WTC11 (cell line): ENCODE results near the gene SIM1. TPM values are rescaled to one million over a fixed set of nuclear protein-coding genes. Genes with fewer than 3 reads are reported as not detected.

Experiments used
- ATAC-seq: fragments of 200-7000 bp; cut with Tn5 transposase; 2 replicates; pipeline ENCODE4 v1.10.0; 2021; ENCODE audit warnings: mild to moderate bottlenecking, moderate library complexity
- CTCF ChIA-PET: fragments of 300-600 bp; sonication (Branson Sonifier 250); formaldehyde crosslinking; loops from one replicate; lab custom pipeline; 2021; ENCODE audit warnings: antibody characterized with exemption; lab: Charles Lee
- POLR2A ChIA-PET: fragments of 350-600 bp; sonication (Branson Sonifier 250); formaldehyde crosslinking; loops from one replicate; lab custom pipeline; 2021; ENCODE audit warnings: antibody characterized with exemption; lab: Charles Lee
- DNase-seq: peaks from one replicate; pipeline ENCODE4 v3.0.0; 2021; ENCODE audit warnings: low spot score
- H3K27ac Mint-ChIP-seq: 2 replicates; pipeline ENCODE4 v1.8.0; 2021; ENCODE audit warnings: mixed read lengths
- H3K27me3 Mint-ChIP-seq: 2 replicates; pipeline ENCODE4 v1.8.0; 2021; ENCODE audit warnings: low read depth, mild to moderate bottlenecking, moderate library complexity, mixed read lengths
- H3K36me3 Mint-ChIP-seq: 2 replicates; pipeline ENCODE4 v1.8.0; 2021; ENCODE audit warnings: mixed read lengths
- H3K4me1 Mint-ChIP-seq: 2 replicates; pipeline ENCODE4 v1.8.0; 2022; ENCODE audit warnings: mixed read lengths
- H3K4me3 Mint-ChIP-seq: 2 replicates; pipeline ENCODE4 v1.8.0; 2021; ENCODE audit warnings: mild to moderate bottlenecking, moderate library complexity, mixed read lengths
- H3K9me3 Mint-ChIP-seq: 2 replicates; pipeline ENCODE4 v1.8.0; 2021; ENCODE audit warnings: mixed read lengths
- E2F1 ChIP-seq: sonication (generic); formaldehyde crosslinking; IDR thresholded peaks from 2 replicates; pipeline ENCODE4 v1.8.0; 2022; ENCODE audit warnings: mild to moderate bottlenecking, missing genetic modification reagents
- FOXK1 ChIP-seq: sonication (generic); formaldehyde crosslinking; IDR thresholded peaks from 2 replicates; pipeline ENCODE4 v1.8.0; 2022; ENCODE audit warnings: mild to moderate bottlenecking, moderate library complexity, missing genetic modification reagents
- FOXP1 ChIP-seq: sonication (generic); formaldehyde crosslinking; IDR thresholded peaks from 2 replicates; pipeline ENCODE4 v1.8.0; 2022; ENCODE audit warnings: missing genetic modification reagents, mild to moderate bottlenecking, moderate library complexity, borderline replicate concordance
- FOXP4 ChIP-seq: sonication (generic); formaldehyde crosslinking; IDR thresholded peaks from 2 replicates; pipeline ENCODE4 v1.8.0; 2022; ENCODE audit warnings: mild to moderate bottlenecking, missing genetic modification reagents
- HMGA2 ChIP-seq: fragments of 250-450 bp; sonication (Bioruptor Pico); IDR thresholded peaks from 2 replicates; pipeline ENCODE4 v1.4.0; 2021; ENCODE audit warnings: mild to moderate bottlenecking, moderate library complexity
- IRF1 ChIP-seq: sonication (generic); formaldehyde crosslinking; IDR thresholded peaks from 2 replicates; pipeline ENCODE4 v1.8.0; 2023; ENCODE audit warnings: missing genetic modification reagents
- JAZF1 ChIP-seq: fragments of 250-450 bp; sonication (Bioruptor Pico); IDR thresholded peaks from 2 replicates; pipeline ENCODE4 v1.9.0; 2021; ENCODE audit warnings: moderate library complexity, mild to moderate bottlenecking, inconsistent platforms
- JUN ChIP-seq: sonication (generic); formaldehyde crosslinking; IDR thresholded peaks from 2 replicates; pipeline ENCODE4 v1.8.0; 2023; ENCODE audit warnings: mild to moderate bottlenecking, missing genetic modification reagents
- PREB ChIP-seq: sonication (generic); formaldehyde crosslinking; IDR thresholded peaks from 2 replicates; pipeline ENCODE4 v1.8.1; 2022; ENCODE audit warnings: mild to moderate bottlenecking, missing genetic modification reagents, moderate library complexity, borderline replicate concordance
- RORB ChIP-seq: fragments of 250-450 bp; sonication (Bioruptor Pico); IDR thresholded peaks from 2 replicates; pipeline ENCODE4 v1.9.0; 2021; ENCODE audit warnings: mild to moderate bottlenecking
- SP1 ChIP-seq: sonication (generic); formaldehyde crosslinking; conservative IDR thresholded peaks from 2 replicates; pipeline ENCODE4 v1.8.1; 2022; ENCODE audit warnings: missing genetic modification reagents
- USF1 ChIP-seq: sonication (generic); formaldehyde crosslinking; IDR thresholded peaks from 2 replicates; pipeline ENCODE4 v1.8.0; 2022; ENCODE audit warnings: mild to moderate bottlenecking, missing genetic modification reagents
- ZMAT4 ChIP-seq: fragments of 250-450 bp; sonication (Bioruptor Pico); IDR thresholded peaks from 2 replicates; pipeline ENCODE4 v1.9.0; 2021; ENCODE audit warnings: mild to moderate bottlenecking
- ZNF425 ChIP-seq: fragments of 250-450 bp; sonication (Bioruptor Pico); conservative IDR thresholded peaks from 2 replicates; pipeline ENCODE4 v1.9.0; 2021; ENCODE audit warnings: mild to moderate bottlenecking
- ZNF532 ChIP-seq: fragments of 250-450 bp; sonication (Bioruptor Pico); IDR thresholded peaks from 2 replicates; pipeline ENCODE4 v1.9.0; 2021; ENCODE audit warnings: mild to moderate bottlenecking, borderline replicate concordance
- total RNA-seq: library from RNA; stranded (reverse); gene quantifications from 3 replicates; pipeline ENCODE4 v1.2.3, GENCODE V29; 2021

The SIM1 gene
- total RNA-seq, 1 experiment from 2014 or later, result 0.09 TPM

- CTCF ChIA-PET, result interaction anchor here (0.6 kb wide), 1 partner anchor 25 kb away, joined by 4 read pairs; no protein-coding TSS in a partner anchor
- no peak overlapping the region for H3K27ac Mint-ChIP-seq
- POLR2A ChIA-PET, result no interaction called here
- no peaks in the 10 kb centered on the region for H3K27me3 Mint-ChIP-seq
- ATAC-seq, result peak; percentile 45
- H3K4me1 Mint-ChIP-seq, result peaks cover 25% of the 10 kb centered on the region
- no peak overlapping the region for H3K4me3 Mint-ChIP-seq
- DNase-seq, result no peak
- TF ChIP-seq FOXK1 (CRISPR knock-in tag), result no peak
- no peak for TF ChIP-seq RORB (CRISPR knock-in tag)
- no peak for TF ChIP-seq ZMAT4
- TF ChIP-seq USF1 (CRISPR knock-in tag), result no peak
- TF ChIP-seq JUN (CRISPR knock-in tag), result no peak
- TF ChIP-seq IRF1 (CRISPR knock-in tag), result no peak
- no peak for TF ChIP-seq HMGA2 (CRISPR knock-in tag)
- TF ChIP-seq FOXP4, result no peak
- no peak for TF ChIP-seq SP1
- no peak for TF ChIP-seq ZNF425 (CRISPR knock-in tag)
- TF ChIP-seq FOXP1 (CRISPR knock-in tag), result no peak
- TF ChIP-seq PREB (CRISPR knock-in tag), result no peak
- TF ChIP-seq E2F1 (CRISPR knock-in tag), result no peak
- TF ChIP-seq ZNF532, result no peak
- TF ChIP-seq JAZF1 (CRISPR knock-in tag), result no peak
- H3K9me3 Mint-ChIP-seq, result no peaks in the 10 kb centered on the region
- no peaks in the 10 kb centered on the region for H3K36me3 Mint-ChIP-seq
These were observed 29.4 kb downstream of the SIM1 start for GRCh38 chr6:100435299-100435698.
